SH-SY5Y (cell line): ENCODE measurements around the gene DHRS2.

Source experiments
- GATA2 ChIP-seq: IDR thresholded peaks from 2 replicates; pipeline ENCODE4 v1.6.1; 2011; ENCODE audit warnings: mild to moderate bottlenecking, low read depth, low read length
- GATA3 ChIP-seq: IDR thresholded peaks from 2 replicates; pipeline ENCODE4 v1.6.1; 2011; ENCODE audit warnings: low read depth, mild to moderate bottlenecking, low read length, moderate library complexity

Gene DHRS2

GRCh38 chr14:23608454-23608853, 27.7 kb upstream of the DHRS2 start:
- TF ChIP-seq GATA2 (no peak), GATA3 (no peak)

DNA sequence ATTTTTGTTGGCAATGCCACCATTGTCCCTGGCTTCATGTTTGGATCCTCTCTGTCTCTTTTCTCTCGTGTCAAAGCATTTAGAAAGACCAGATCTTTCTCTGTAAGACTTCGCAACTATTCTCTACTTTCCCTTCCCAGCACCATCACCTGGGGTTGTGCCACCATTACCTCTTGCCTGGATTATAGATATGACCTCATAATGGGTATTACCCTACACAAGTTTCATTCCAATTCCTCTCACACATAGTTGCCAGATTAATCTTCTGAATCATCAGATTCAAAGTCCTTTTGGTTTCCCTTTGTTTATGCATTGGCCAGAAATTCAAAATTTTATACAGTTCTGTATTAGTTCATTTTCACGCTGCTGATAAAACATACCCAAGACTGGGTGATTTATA, 27.2 kb upstream of the DHRS2 start:
- TF ChIP-seq GATA3 (no peak), GATA2 (no peak)

DNA sequence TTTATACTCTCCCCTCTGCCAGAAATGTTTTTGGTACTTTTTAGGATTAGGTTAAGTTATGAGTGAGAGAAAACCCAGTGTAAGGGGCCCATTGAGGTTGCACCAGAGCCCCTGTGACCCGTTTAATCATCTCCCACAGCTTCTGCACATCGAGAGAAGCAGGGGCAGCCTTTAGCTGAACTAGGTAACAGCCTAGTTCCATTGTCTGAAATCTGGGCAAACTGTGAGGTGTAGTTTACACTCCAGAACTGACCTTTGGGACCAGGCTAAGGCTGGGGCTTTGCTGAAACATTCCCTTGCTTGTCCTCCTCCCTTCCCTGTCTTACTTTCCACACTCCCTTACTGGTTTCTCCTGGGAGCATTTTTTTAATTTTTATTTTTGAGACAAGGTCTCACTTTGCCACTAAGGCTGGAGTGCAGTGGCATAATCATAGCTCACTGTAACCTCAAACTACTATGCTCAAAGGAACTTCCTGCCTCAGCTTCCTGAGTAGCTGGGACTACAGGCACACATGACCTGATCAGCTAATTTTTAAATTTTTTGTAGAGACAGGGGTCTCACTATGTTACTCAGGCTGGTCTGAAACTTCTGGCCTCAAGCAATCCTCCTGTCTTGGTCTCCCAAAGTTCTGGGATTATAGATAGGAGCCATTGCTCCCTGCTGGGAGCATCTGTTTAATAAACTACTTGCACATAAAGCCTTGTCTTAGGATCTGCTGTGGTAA, 25.9 kb upstream of the DHRS2 start:
- TF ChIP-seq GATA2 = no peak
- TF ChIP-seq GATA3 = no peak

DNA sequence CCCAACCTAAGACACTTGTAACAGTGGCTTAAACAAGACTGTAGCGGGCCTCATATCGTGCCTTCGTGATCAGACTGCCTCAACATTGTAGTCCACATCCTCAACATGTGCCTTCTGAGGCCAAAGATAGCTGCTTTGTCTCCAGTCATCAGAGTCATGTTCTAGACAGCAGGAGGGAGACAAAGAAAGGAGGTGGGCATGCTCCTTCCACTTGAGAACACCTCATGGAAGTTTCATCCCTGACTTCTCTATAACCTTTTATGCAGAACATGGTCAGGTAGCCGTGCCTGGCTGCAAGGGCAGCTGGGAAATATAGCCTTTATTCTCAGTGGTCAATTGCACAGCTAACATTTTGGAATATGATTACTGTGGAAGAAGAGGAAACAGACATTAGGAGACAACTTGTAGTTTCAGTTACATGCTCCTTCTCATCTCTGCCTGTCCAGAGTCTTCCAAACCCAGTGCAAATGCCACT, 25.3 kb upstream of the DHRS2 start:
- no peak for TF ChIP-seq GATA3
- TF ChIP-seq GATA2 = no peak

DNA sequence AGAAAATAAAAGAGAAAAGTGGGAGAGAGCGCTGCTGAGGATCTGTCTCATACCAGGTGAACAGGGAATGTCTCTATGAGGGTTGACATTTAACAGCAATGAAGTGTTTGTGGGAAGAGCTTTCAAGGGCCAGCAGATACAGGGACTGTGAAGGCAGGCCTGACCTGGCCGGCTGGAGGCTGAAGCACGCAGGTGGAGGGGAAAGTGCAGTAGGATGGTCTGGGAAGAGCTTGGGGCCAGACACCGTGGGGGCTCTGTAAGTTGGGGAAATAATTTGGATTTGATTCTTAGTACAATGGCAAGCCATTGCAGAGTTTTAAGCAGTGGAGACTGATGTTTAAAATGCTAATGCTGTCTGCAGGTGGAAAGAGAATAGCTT, 23.8 kb upstream of the DHRS2 start:
- TF ChIP-seq GATA2 (no peak), GATA3 (no peak)

- TF ChIP-seq GATA2 (no peak), GATA3 (no peak)
Measured at GRCh38 chr14:23612802-23613201, 23.4 kb upstream of the DHRS2 start.

DNA sequence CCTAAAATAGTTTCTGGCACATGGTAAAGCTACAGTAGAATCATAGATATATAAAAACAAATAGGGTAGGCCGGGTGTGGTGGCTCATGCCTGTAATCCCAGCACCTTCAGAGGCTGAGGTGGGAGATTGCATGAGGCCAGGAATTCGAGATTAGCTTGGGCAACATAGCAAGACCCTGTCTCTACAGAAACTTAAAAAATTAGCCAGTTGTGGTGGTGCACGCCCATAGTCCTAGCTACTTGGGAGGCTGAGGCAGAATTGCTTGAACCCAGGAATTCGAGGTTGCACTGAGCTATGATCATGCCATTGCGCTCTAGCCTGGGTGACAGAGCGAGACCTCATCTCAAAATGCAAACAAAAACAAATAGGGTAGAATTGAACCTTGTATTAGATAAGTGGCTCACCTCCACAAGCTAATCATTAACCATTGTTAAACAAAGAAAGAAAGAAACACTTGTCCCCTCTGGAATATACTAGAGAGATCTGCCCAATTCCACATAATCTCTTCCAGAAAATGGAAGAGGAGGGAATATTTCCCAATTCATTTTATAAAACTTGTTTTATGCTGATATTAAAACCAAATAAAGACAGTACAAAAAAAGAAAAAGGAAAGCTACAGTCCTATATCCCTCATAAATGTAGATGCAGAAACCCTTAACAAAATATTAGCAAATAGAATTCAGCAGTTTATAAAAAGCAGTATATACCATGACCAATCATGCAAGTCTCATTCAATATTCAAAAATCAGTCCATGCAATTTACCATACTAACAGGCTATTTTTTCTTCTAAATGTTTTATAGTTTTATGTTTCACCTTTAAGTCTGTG, 22.7 kb upstream of the DHRS2 start:
- no peak for TF ChIP-seq GATA3
- no peak for TF ChIP-seq GATA2

- TF ChIP-seq GATA3 (no peak), GATA2 (no peak)
Measured at GRCh38 chr14:23614395-23614828, 21.8 kb upstream of the DHRS2 start.

DNA sequence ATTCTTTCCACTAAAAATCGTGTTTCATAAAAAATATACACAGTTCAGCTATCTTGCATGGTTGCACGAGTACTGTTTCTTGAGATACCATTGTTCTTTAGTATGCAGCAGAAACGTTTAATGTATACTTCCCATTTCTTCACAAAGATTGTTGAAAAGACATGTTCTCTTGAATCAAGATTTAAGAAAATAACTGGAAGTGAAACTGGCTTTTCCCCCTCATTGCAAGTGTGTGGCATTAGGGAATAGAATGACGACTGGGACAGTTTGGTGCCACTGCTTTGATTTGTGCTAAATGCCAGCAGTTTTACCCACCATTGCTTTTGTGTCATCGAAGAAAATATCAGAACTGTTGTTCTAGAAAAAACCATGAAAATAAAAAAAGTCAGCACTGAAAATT, 20.3 kb upstream of the DHRS2 start:
- TF ChIP-seq GATA2 = no peak
- TF ChIP-seq GATA3 = no peak

- TF ChIP-seq GATA2 = no peak
- TF ChIP-seq GATA3 = no peak
Measured at GRCh38 chr14:23617539-23617938, 18.6 kb upstream of the DHRS2 start.

DNA sequence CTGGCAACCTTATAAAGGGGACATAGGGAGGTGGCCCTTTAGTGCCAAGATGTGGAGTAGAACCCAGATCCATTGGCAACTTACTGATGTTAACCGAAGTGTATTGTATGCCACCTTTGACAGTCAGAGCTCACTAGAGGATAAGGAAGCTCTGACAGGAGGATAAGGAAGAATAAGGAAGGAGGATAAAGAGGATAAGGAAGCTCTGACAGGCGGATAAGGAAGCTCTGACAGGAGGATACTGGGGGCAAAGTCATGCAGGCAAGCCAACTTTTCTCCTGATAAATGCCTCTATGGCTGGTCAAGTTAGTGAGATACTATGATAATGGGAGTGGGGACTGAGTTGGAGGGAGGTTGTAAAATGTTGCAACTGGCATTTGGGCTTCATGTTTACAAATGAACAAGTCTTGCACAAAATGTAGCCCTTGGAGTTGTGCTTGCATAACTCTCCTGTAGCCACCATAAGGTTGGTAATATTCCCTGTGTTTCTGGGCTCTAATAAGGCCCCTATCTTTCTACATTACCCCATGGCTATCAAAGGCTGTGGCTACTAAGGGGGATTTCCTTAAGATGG, 17.7 kb upstream of the DHRS2 start:
- TF ChIP-seq GATA3 (no peak), GATA2 (no peak)

- TF ChIP-seq GATA2 = no peak
- TF ChIP-seq GATA3 = no peak
Measured at GRCh38 chr14:23620177-23620702, 15.9 kb upstream of the DHRS2 start.

DNA sequence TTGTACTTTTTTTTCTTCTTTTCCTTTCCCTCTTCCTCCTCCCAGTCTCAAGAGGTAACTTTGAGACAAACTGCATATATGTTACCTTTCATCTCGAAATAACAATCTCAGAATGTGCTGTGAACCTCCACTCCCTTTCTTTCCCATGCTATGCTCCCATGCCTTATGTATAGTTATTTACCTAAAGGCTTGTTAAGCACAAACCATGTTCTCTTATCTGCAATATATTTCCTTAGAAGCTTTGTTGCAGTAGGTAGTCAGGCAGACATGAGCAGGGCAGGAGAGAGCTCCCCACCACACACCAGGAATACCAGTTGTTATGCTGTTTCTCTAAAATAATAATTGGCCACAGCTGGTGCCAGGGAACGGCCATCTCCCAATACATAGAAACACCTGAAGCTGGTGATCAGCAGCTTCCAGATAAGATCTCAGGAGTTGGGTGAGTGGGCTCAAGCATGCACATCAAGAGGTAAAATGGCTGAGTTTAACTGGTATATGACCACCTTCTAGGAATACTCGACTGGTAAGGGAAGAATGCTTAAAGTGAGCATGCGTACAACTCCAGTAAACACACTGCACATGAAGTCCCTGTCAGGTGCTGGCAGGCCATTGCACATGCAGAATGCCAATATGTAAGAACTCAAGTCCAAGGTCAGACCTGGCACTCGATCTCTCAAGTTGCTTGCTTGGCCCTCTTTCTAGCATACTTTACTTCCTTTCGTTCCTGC, 14.8 kb upstream of the DHRS2 start:
- no peak for TF ChIP-seq GATA2
- no peak for TF ChIP-seq GATA3
